Astrocyte of the cerebellum (primary cell): Measurements from ENCODE around the gene ZFAND2A.
A peak's percentile ranks its signal among the peaks of the same experiment; 100 is the strongest.
"Not testable (repeated sequence)": the region's sequence is repeated elsewhere in the genome, so short reads cannot be mapped to it uniquely, and the experiment has no call there.

ENCODE experiments used
- DNase-seq: peaks from one replicate; pipeline ENCODE4 v3.0.0-alpha.2; 2011; ENCODE audit warnings: low read depth
- H3K4me3 ChIP-seq: 2 replicates; pipeline ENCODE4 v1.5.1; 2011; ENCODE audit warnings: mild to moderate bottlenecking, low read depth, low read length, moderate library complexity
- in situ Hi-C: cut with HindIII; loops from 2 replicates; pipeline ENCODE4 v1.10.0; 2017; ENCODE audit warnings: low sequenced_read_pairs
- TF ChIP-seq, protein P1 (sequence below): IDR thresholded peaks from 2 replicates; pipeline ENCODE4 v1.5.1; 2012; ENCODE audit warnings: low read length, low read depth, moderate library complexity, mild to moderate bottlenecking; ENCODE audit errors: missing control alignments

The ZFAND2A gene, protein sequence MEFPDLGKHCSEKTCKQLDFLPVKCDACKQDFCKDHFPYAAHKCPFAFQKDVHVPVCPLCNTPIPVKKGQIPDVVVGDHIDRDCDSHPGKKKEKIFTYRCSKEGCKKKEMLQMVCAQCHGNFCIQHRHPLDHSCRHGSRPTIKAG

DNA sequence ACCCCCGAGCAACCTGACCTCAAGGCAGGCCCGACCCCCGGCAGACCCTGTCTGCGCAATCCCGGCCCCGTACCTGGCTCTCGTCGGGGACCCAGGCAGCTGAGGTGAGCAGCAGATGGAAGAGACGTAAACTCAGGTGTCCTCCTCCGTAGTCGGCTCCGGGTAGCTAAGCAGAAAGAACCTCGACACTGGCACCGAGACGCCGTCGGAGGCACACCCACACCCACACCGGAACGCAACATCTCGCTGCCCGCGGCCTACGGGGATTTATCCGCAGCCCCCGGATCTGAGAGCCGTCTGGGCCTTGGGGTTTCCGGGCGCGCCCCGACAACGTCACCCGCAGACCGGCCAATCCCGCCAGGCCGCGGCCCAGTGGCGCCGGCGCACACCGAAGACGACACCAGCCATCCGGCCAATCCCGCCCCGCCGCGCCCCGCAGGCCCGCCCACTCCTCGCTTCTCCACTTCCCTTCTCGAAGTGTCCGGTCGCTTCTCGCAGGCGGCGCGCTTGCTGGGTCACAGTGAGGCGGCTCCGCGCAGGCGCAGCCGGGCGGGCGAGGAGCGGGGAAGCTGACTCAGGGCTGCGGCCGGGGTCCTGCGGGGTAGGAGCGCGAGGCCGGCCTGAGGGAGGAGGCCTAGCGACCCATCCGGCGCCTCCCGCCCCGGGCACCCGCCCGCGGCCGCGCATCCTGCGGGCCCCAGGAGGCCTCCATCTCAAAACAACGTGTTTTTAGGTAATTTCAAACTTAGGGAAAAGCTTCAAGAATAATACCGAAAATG is at the start of gene ZFAND2A:
Gene ZFAND2A (minus strand): TSS at position 306 of the 779 bp plus-strand sequence. CDS start 1,984 bp downstream, outside the sequence.
- DNase-seq, result peak; percentile 95
- TF ChIP-seq, protein P1, sequence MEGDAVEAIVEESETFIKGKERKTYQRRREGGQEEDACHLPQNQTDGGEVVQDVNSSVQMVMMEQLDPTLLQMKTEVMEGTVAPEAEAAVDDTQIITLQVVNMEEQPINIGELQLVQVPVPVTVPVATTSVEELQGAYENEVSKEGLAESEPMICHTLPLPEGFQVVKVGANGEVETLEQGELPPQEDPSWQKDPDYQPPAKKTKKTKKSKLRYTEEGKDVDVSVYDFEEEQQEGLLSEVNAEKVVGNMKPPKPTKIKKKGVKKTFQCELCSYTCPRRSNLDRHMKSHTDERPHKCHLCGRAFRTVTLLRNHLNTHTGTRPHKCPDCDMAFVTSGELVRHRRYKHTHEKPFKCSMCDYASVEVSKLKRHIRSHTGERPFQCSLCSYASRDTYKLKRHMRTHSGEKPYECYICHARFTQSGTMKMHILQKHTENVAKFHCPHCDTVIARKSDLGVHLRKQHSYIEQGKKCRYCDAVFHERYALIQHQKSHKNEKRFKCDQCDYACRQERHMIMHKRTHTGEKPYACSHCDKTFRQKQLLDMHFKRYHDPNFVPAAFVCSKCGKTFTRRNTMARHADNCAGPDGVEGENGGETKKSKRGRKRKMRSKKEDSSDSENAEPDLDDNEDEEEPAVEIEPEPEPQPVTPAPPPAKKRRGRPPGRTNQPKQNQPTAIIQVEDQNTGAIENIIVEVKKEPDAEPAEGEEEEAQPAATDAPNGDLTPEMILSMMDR, result no peak
- in situ Hi-C loops, result loop anchor here (25.0 kb wide), 1 partner anchor 173 kb away; the partner anchor contains the start of genes COX19 and CYP2W1
- peak within 1 kb of the TSS; percentile 99 for H3K4me3 ChIP-seq

DNA sequence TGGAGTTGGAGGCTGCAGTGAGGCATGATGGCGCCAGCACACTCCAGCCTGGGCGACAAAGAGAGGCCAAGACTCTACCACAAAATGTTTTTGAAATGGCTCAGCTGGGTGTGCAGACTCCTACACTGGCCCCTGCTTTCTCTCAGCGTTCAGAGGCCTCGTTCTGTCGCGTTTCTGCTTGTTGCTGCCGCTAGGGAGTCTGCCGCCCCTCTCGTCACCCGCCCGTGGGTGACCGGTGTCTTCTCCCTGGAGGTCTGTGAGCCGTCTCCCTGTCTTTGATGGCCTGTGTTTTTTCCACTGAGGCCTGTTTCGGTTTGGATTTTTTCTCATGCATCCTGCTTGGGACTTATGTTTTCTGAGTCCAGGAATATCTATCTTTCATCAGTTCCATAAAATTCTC is 49.1 kb upstream of the ZFAND2A start:
- H3K4me3 ChIP-seq, result no peak overlapping the region
- TF ChIP-seq, protein P1, result no peak
- in situ Hi-C loops, result no loop called here
- no peak for DNase-seq

DNA sequence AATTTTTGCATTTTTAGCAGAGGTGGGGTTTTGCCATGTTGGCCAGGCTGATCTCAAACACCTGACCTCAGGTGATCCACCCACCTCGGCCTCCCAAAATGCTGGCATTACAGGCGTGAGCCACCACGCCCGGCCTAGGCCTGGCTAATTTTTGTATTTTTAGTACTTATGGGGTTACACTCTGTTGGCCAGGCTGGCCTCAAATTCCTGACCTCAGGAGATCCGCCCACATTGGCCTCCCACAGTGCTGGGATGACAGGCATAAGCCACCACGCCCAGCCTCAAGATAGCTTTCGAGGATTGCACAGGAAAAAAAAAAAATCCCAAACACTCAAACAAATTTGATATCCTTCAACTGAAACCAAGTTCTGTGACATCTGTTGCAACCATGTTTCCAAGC is 45.7 kb upstream of the ZFAND2A start:
- DNase-seq, H3K4me3 ChIP-seq, in situ Hi-C loops: not testable (repeated sequence)

DNA sequence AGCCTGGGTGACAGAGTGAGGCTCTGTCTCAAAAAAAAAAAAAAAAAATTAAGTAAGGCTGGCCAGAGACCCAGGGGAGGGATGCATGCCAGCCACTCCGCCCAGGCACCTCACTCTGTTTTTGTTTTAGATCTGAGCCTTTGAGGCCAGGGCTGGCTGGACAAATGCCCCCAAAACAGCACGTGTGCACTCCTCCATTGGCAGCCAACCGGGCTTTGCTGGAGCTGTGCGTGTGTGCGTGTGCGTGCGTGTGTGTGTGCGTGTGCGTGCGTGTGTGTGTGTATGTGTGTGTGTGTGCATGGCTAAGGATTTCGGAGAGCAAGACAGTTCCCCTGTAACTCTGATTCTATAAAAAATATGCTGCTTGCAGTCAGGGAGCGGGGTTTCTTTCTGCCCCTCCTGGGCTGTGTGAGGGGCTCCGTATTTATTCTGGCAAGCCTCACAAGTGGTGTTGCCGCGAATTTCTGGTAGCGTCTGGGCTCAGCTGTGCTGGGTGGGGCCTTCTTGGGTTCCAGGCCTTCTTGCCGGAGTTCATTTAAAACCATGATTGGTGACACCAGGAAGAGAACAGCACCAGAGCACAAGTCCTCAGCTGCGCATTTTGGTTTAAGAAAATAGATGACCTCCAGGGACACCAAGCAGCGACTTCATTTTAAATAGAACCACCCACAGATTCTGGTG is 44.6 kb upstream of the ZFAND2A start:
- TF ChIP-seq, protein P1, result no peak
- DNase-seq, result no peak
- H3K4me3 ChIP-seq, result no peak overlapping the region
- in situ Hi-C loops, result no loop called here

DNA sequence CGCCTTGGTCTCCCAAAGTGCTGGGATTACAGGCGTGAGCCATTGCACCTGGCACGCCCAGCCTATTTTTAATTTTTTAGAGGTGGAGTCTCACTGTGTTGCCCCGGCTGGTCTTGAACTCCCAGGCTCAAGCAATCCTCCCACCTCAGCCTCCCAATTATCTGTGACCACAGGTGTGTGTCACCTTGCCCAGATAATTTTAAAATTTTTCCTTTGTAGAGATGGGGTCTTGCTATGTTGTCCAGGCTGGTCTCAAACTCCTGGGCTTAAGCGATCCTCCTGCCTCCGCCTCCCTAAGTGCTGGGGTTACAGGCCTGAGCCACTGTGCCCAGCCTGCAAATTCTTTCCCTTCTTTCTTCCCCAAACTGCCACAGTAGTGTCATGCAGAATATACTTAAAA is 42.9 kb upstream of the ZFAND2A start:
- DNase-seq, in situ Hi-C loops, H3K4me3 ChIP-seq: not testable (repeated sequence)

DNA sequence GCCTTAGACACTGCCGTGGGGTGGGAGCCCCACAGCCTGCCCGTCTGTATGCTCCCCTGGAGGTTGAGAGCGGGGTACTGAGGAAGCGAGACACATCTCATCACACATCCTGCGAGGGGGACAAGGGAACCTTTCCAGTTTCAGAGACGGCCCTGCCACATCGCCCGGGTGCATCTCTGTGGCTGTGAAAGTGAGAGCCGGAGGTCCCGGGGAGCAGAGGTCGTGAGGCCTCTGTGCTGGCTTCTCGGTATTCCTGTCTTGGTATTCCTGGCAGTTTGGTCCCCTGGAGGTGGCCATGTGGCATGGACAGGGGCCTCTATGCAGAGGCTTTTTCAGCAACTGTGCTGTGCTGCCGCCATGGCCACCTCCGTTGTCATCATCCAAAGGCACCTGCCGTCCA is 41.9 kb upstream of the ZFAND2A start:
- TF ChIP-seq, protein P1, result no peak

DNA sequence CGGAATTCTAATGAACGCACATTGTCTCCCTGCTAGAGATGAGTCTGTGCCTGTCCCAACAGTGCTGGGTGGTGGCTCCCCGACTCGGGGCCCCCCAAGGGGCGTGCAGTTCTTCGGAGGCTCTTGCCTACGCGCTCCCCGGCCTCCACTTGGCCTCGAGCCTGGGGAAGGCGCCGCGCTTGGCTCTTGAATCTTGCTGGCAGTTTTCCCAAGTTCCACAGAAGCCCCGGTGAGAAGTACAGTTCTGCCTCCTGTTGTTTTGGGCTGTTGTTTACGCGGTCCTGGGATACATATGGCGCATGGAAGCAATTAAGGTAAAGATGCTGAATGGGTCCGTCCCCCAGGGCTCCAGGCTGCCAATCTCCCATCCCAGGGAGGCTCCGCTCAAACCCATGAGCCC is 40.0 kb upstream of the ZFAND2A start:
- TF ChIP-seq, protein P1, result no peak
- in situ Hi-C loops, result no loop called here
- no peak for DNase-seq
- no peak overlapping the region for H3K4me3 ChIP-seq

More for the DNA sequence above, 41.9 kb upstream of the ZFAND2A start:
- DNase-seq, result no peak
- in situ Hi-C loops, result no loop called here
- no peak overlapping the region for H3K4me3 ChIP-seq
